ENCODE data around the gene CCL15. TPM values are rescaled to one million over a fixed set of nuclear protein-coding genes. Genes with fewer than 3 reads are reported as not detected.

Gene CCL15
- total and polyA plus RNA-seq, 2 of the 13 experiments (the other 11 are each of a cell fraction or from before 2014, with no cell fraction given), result 29.2 to 45.9 TPM

DNA sequence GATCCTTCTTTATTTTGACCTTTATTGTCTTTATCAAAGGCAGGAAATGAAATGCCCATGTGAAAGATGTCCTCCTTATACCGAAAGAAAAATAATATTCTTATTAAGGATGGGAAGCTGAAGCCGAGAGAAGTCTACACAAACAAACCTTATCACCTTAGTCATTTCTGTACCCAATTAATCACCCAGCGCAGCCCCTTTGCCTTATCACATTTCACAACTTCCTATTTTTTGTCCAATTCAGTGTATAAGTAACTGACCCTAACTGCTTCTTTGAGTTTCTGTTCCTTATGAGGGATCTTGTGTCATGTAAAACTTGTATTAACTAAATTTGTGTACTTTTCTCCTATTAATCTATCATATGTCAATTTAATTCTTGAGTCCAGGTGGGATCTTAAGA is 32.8 kb upstream of the CCL15 start:
- POLR2A ChIA-PET, result no interaction called here
- CTCF ChIA-PET (ENCODE audit: low intra/inter-chr PET ratio, low total read pairs), result no interaction called here

More for the DNA sequence above, 32.8 kb upstream of the CCL15 start:
- intact Hi-C loops (cut with micrococcal nuclease; ENCODE audit: unreplicated experiment) (no loop called here), in situ Hi-C loops (cut with HindIII; ENCODE audit: extremely low pct_ligation_motif_present, low pct_unique_long_range_greater_than_20kb) (no loop called here)
- ATAC-seq (no peak), FAIRE-seq (no peak), DNase-seq (ENCODE audit: low spot score) (no peak)
- WGBS (ENCODE audit: low lambda C conversion rate), result 10% methylated on average over 3 of the region's 3 CpGs
- H3K4me3 ChIP-seq (replicated peaks in 1 of 3; ENCODE audit: insufficient read depth in 1 of 3, low read depth in 2 of 3, low read length in 3 of 3), result no peak overlapping the region
- no peak overlapping the region for H3K4me2 ChIP-seq (ENCODE audit: low read depth, low read length)
- TF ChIP-seq EEA1 (CRISPR knock-in tag; IDR thresholded peaks at IDR 0.05; ENCODE audit: borderline replicate concordance) (no peak), EED (CRISPR knock-in tag; IDR thresholded peaks at IDR 0.05) (no peak), ZNF572 (CRISPR knock-in tag; IDR thresholded peaks at IDR 0.05) (no peak), ZNF720 (CRISPR knock-in tag; IDR thresholded peaks at IDR 0.05) (no peak), IKZF5 (CRISPR knock-in tag; IDR thresholded peaks at IDR 0.05) (no peak), ZNF792 (CRISPR knock-in tag; IDR thresholded peaks at IDR 0.05) (no peak), GATAD1 (CRISPR knock-in tag; IDR thresholded peaks at IDR 0.05) (no peak), CHD4 (IDR thresholded peaks at IDR 0.05; ENCODE audit: borderline replicate concordance, low read length) (no peak), KLF12 (CRISPR knock-in tag; IDR thresholded peaks at IDR 0.05; ENCODE audit: borderline replicate concordance) (no peak), ZNF549 (CRISPR knock-in tag; IDR thresholded peaks at IDR 0.05) (no peak), AKNA (CRISPR knock-in tag; IDR thresholded peaks at IDR 0.05; ENCODE audit: borderline replicate concordance) (no peak)
- TF ChIP-seq, protein P1, sequence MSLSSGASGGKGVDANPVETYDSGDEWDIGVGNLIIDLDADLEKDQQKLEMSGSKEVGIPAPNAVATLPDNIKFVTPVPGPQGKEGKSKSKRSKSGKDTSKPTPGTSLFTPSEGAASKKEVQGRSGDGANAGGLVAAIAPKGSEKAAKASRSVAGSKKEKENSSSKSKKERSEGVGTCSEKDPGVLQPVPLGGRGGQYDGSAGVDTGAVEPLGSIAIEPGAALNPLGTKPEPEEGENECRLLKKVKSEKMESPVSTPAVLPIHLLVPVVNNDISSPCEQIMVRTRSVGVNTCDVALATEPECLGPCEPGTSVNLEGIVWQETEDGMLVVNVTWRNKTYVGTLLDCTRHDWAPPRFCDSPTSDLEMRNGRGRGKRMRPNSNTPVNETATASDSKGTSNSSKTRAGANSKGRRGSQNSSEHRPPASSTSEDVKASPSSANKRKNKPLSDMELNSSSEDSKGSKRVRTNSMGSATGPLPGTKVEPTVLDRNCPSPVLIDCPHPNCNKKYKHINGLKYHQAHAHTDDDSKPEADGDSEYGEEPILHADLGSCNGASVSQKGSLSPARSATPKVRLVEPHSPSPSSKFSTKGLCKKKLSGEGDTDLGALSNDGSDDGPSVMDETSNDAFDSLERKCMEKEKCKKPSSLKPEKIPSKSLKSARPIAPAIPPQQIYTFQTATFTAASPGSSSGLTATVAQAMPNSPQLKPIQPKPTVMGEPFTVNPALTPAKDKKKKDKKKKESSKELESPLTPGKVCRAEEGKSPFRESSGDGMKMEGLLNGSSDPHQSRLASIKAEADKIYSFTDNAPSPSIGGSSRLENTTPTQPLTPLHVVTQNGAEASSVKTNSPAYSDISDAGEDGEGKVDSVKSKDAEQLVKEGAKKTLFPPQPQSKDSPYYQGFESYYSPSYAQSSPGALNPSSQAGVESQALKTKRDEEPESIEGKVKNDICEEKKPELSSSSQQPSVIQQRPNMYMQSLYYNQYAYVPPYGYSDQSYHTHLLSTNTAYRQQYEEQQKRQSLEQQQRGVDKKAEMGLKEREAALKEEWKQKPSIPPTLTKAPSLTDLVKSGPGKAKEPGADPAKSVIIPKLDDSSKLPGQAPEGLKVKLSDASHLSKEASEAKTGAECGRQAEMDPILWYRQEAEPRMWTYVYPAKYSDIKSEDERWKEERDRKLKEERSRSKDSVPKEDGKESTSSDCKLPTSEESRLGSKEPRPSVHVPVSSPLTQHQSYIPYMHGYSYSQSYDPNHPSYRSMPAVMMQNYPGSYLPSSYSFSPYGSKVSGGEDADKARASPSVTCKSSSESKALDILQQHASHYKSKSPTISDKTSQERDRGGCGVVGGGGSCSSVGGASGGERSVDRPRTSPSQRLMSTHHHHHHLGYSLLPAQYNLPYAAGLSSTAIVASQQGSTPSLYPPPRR (CRISPR knock-in tag; IDR thresholded peaks at IDR 0.05; ENCODE audit: borderline replicate concordance), result no peak
- TF ChIP-seq, protein P2, sequence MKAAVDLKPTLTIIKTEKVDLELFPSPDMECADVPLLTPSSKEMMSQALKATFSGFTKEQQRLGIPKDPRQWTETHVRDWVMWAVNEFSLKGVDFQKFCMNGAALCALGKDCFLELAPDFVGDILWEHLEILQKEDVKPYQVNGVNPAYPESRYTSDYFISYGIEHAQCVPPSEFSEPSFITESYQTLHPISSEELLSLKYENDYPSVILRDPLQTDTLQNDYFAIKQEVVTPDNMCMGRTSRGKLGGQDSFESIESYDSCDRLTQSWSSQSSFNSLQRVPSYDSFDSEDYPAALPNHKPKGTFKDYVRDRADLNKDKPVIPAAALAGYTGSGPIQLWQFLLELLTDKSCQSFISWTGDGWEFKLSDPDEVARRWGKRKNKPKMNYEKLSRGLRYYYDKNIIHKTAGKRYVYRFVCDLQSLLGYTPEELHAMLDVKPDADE (CRISPR knock-in tag; IDR thresholded peaks at IDR 0.05), result no peak
- H3K36me3 ChIP-seq (replicated peaks in 1 of 2; ENCODE audit: control insufficient read depth in 1 of 2, insufficient read depth in 2 of 2, low read length in 2 of 2), result no peaks in the 10 kb centered on the region
- H4K20me1 ChIP-seq (ENCODE audit: insufficient read depth, low read length), result no peaks in the 10 kb centered on the region
- no peaks in the 10 kb centered on the region for H3K9me3 ChIP-seq (ENCODE audit: low read length)
- H3K27me3 ChIP-seq (ENCODE audit: control insufficient read depth in 1 of 2, insufficient read depth in 2 of 2, low read length in 2 of 2), result peaks cover 0 to 4% of the 10 kb centered on the region in 2 experiments; a peak in 1 of 5 replicates
- H3K79me2 ChIP-seq (ENCODE audit: insufficient read depth, low read length), result no peaks in the 10 kb centered on the region
- no TSS peak for BruUV-seq (replicated peaks)
- no peaks in the 10 kb centered on the region for H3K4me1 ChIP-seq (ENCODE audit: insufficient read depth, low read length)
- no peak overlapping the region for H3K9ac ChIP-seq (ENCODE audit: insufficient read depth, low read depth, low read length)
- H3K27ac ChIP-seq (ENCODE audit: extremely low read length, insufficient read depth, low read length), result no peak overlapping the region
- H2AFZ ChIP-seq (ENCODE audit: low read length), result no peak overlapping the region
